Type B pancreatic cell (in vitro differentiated cells): Measurements from ENCODE around the gene LIPC. TPM values are rescaled to one million over a fixed set of nuclear protein-coding genes. Genes with fewer than 3 reads are reported as not detected.

Source experiments
- DNase-seq: peaks from one replicate; pipeline ENCODE4 v3.0.0; 2021; ENCODE audit warnings: mixed read lengths; ENCODE audit not compliant: unreplicated experiment; ENCODE audit errors: extremely low spot score
- H3K27ac Mint-ChIP-seq: 2 replicates; pipeline ENCODE4 v1.8.0; 2021; ENCODE audit warnings: mild to moderate bottlenecking, mixed read lengths
- H3K27me3 Mint-ChIP-seq: 2 replicates; pipeline ENCODE4 v1.8.0; 2021; ENCODE audit warnings: mixed read lengths
- H3K36me3 Mint-ChIP-seq: 2 replicates; pipeline ENCODE4 v1.8.0; 2021; ENCODE audit warnings: mixed read lengths
- H3K4me1 Mint-ChIP-seq: one replicate; pipeline ENCODE4 v1.8.0; 2021; ENCODE audit warnings: mixed read lengths; ENCODE audit not compliant: unreplicated experiment
- H3K4me3 Mint-ChIP-seq: 2 replicates; pipeline ENCODE4 v1.8.0; 2021; ENCODE audit warnings: mild to moderate bottlenecking, mixed read lengths
- H3K9me3 Mint-ChIP-seq: 2 replicates; pipeline ENCODE4 v1.8.0; 2021; ENCODE audit warnings: mixed read lengths
- CTCF ChIP-seq: fragments of 200-600 bp; sonication (generic); conservative IDR thresholded peaks from 2 replicates; pipeline ENCODE4 v1.5.0; 2021; ENCODE audit warnings: antibody characterized with exemption, mild to moderate bottlenecking
- total RNA-seq: library from RNA; stranded (reverse); gene quantifications from 2 replicates; pipeline ENCODE4 v1.2.1, GENCODE V29; 2021; ENCODE audit warnings: low replicate concordance

Gene LIPC
- total RNA-seq, 1 donor from 2014 or later = 10.9 TPM

- H3K4me1 Mint-ChIP-seq = peaks cover 54% of the 10 kb centered on the region
- DNase-seq = no peak
- no peaks in the 10 kb centered on the region for H3K9me3 Mint-ChIP-seq
- peak overlapping the region; percentile 11 for H3K4me3 Mint-ChIP-seq
- peaks cover 5% of the 10 kb centered on the region for H3K36me3 Mint-ChIP-seq
- no peaks in the 10 kb centered on the region for H3K27me3 Mint-ChIP-seq
- peak; percentile 64 for TF ChIP-seq CTCF
- H3K27ac Mint-ChIP-seq = peak overlapping the region; percentile 96
These were observed 7.2 kb downstream of the LIPC start for GRCh38 chr15:58438956-58439355.

- peaks cover 6% of the 10 kb centered on the region for H3K36me3 Mint-ChIP-seq
- no peak for TF ChIP-seq CTCF
- DNase-seq = no peak
- H3K4me1 Mint-ChIP-seq = peaks cover 57% of the 10 kb centered on the region
- peak overlapping the region; percentile 96 for H3K27ac Mint-ChIP-seq
- no peaks in the 10 kb centered on the region for H3K9me3 Mint-ChIP-seq
- no peaks in the 10 kb centered on the region for H3K27me3 Mint-ChIP-seq
- peak overlapping the region; percentile 53 for H3K4me3 Mint-ChIP-seq
These were observed 8.5 kb downstream of the LIPC start for GRCh38 chr15:58440158-58440910.

GRCh38 chr15:58440922-58441321 is 9.1 kb downstream of the LIPC start:
- Mint-ChIP-seq H3K36me3 (peaks cover 6% of the 10 kb centered on the region), H3K27me3 (no peaks in the 10 kb centered on the region), H3K9me3 (no peaks in the 10 kb centered on the region), H3K27ac (peak overlapping the region; percentile 96), H3K4me3 (peak overlapping the region; percentile 53), H3K4me1 (peaks cover 57% of the 10 kb centered on the region)
- DNase-seq = no peak
- no peak for TF ChIP-seq CTCF

GRCh38 chr15:58441376-58442070 is 9.7 kb downstream of the LIPC start:
- peaks cover 55% of the 10 kb centered on the region for H3K4me1 Mint-ChIP-seq
- no peak for TF ChIP-seq CTCF
- no peak for DNase-seq
- no peaks in the 10 kb centered on the region for H3K9me3 Mint-ChIP-seq
- H3K27ac Mint-ChIP-seq = peak overlapping the region; percentile 96
- H3K4me3 Mint-ChIP-seq = peak overlapping the region; percentile 52
- H3K27me3 Mint-ChIP-seq = no peaks in the 10 kb centered on the region
- H3K36me3 Mint-ChIP-seq = peaks cover 6% of the 10 kb centered on the region

- TF ChIP-seq CTCF = no peak
- Mint-ChIP-seq H3K9me3 (no peaks in the 10 kb centered on the region), H3K4me3 (peak overlapping the region; percentile 35), H3K4me1 (peaks cover 53% of the 10 kb centered on the region), H3K27ac (peak overlapping the region; percentile 96), H3K36me3 (peaks cover 6% of the 10 kb centered on the region), H3K27me3 (no peaks in the 10 kb centered on the region)
- DNase-seq = no peak
These were observed 10.3 kb downstream of the LIPC start for GRCh38 chr15:58442122-58442521.
